ENCODE results near the gene CAMK2B.

The CAMK2B gene

DNA sequence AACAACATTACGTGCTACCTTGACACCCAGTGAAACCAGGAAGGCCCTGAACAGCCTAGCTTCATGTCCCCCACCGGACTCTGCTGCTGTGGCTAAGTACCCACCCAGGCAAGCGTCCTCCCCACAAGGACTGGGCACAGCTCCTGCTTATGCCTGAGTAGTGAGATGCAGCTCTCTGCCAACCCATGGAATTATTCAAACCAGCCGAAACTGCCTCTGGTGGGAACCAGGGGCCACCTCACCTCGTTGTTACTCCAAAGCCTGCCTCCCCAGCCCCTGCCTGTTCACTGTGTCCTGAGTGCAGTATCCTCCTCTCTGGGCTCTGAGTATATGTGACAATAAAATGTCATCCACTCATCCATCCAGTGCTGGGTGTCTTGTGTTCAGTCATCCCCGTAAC, 52.4 kb downstream of the CAMK2B start:
- no peak for DNase-seq

DNA sequence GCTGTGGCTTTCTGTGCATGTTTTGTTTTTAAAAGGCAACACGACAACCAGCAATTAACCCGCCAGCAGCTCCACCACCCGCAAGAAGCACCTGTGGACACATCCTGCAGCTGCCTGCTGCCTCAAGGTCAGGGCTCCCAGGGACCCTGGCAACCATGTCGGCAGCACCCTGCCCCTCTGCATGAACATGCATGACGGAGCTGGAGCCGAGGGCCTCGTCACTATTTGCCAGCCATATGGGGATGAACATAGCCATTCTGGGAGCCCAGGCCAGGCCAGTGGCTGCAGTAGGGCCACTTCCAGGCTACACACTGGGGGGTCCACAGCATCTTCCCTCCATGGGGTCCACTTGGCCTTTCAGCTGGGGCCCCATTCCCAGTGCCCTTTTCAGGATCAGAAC, 52.9 kb downstream of the CAMK2B start:
- DNase-seq: no peak

DNA sequence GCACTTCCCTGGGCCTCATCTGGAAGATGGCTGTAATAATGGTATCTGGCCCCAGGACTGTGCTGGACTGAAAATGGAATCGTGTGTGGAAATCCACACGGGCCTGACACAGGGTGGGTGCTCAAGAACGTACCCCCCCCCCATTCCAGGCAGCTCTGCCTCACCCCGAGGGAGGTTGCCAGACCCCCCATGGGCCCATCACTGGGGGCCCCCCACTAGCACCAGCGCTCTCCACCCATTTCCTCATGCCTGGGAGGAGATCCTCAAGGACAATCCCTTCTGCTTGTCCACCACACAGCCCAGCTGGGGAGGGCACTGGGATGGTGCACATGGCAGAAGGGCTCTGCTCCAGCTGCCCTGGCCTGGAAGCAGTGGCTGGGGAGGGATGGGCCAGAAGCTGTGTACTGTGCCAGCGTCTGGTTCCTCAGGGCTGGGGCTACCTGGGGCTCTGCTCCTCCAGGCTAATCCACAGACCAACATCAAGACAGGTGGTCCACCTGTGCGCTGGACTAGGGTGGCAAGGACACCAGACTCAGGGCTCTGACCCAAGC, 55.4 kb downstream of the CAMK2B start:
- no peak for DNase-seq

DNA sequence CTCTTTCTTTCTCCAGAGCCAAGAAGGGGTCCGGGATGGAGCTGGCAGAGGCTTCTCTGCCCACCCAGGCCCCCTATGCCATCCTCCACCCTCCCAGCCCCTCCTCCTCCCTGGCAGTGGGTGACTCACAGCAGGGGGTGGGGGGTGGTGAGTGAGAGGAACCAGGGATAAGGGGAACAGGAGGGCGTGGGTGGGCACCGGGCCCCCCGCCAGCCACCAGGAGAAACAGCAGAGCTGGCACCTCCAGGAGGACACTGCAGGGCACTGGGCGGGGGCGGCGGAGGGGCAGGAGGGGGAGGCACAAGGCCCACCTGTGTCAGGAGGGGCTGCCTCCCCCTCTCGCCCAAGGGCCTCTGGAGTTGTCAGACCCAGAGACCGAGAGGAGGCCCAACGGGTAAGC, 56.0 kb downstream of the CAMK2B start:
- no peak for DNase-seq

DNA sequence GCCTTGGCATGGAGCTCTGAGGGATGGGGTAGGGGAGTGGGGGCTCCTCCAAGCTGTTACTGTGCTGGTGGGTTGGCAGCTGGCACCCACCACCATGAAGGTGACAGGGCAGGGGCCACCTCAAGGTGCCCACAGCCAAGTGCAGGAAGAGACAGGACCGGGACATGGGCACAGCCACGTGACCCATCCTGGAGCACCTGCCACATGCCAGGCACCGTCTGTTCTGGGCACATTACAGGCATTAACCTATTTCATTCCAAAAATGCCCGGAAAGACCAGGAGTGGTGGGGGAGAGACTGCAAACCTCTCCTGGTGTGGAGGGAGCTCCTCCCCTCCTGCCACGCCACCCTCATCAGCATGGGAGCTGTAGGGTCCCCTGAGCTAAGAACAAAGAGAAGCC, 56.7 kb downstream of the CAMK2B start:
- no peak for DNase-seq

DNA sequence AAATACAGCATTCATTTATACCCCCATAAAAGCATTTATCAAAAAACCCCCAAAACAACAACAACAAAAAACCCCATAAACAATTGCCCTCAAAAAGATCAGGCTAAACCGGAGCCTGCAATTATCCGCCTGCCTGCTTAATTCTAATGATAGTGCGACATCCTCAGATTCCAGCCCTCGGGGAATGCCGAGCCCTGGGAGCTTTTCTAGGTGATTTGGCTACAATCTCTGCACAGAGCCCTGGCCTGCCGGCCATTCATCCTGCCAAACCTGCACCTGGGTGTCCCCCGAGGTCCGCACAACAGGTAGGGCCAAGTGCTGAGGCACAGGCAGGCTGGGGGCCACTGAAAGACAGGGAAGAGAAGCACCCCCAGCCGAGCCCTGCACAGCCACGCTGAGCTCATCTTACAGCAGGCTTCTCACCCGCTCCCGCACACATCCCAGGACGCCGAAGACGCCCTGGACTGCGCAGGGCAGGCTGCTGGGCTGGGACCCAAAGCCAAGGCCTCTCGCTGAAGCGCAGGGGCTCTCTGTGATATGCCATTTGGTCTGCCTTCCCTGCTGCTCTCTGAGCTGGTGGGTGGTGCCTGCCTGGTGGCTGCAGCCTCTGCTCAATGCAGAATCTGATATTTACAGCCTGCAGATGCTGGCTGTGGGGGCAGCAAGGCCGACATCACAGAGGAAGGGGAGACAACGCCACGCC, 57.5 kb downstream of the CAMK2B start:
- DNase-seq: no peak

DNA sequence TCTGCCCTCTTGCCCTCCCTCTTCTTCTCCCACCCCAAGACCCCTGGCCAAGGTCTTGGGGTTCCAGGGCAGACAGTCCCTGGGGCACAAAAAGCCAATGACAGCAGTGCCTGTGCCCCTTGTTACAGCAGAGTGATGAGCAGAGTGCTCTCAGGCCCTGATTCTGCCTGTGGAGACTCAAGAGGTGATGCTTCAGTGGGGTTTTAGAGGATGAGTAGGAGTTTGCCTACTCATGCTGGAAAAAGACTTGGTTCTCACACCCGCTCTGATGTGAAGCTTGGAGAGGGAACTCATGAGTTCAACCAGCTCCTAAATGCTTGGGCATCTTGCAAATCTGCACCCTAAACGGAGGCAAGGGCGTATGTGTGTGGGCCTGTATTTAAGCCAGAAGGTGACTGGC, 58.2 kb downstream of the CAMK2B start:
- DNase-seq: no peak

DNA sequence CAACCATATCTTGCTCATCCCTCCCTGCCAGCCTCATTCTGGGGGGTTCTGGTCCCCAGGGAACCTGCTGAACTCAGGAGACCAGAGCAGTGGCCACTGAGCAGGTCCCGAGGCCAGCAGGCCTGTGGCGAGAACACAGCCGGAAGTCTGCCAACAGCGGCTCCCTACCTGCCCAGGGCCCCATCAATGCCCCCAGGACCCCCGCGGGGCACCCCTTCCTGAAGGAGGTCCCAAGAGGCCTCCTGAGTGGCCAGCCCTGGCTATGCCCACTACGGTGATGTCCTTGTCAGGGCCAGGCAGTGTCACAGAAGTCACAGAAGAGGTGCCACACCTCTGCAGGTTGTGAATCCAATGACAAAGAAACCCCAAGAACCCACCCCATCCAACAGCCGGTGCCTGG, 58.9 kb downstream of the CAMK2B start:
- no peak for DNase-seq

DNA sequence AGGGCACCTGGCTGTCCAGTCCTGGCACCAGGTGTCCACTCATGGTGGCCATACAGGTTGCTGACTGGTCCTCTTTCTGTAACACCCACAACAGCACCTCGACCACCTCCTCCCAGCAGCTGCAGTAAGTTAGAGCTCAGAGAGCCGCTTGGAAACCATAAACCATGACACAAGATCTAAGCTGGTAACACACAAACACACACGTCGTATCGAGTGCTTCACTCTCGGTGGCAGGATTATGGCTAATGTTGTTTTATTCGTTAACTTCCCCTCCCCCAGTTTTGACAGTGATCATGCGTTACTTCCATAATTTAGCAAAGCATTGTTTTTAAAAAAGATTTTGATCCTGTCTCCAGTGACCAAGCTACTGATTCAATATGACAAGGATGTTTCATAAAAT, 59.7 kb downstream of the CAMK2B start:
- DNase-seq: no peak

DNA sequence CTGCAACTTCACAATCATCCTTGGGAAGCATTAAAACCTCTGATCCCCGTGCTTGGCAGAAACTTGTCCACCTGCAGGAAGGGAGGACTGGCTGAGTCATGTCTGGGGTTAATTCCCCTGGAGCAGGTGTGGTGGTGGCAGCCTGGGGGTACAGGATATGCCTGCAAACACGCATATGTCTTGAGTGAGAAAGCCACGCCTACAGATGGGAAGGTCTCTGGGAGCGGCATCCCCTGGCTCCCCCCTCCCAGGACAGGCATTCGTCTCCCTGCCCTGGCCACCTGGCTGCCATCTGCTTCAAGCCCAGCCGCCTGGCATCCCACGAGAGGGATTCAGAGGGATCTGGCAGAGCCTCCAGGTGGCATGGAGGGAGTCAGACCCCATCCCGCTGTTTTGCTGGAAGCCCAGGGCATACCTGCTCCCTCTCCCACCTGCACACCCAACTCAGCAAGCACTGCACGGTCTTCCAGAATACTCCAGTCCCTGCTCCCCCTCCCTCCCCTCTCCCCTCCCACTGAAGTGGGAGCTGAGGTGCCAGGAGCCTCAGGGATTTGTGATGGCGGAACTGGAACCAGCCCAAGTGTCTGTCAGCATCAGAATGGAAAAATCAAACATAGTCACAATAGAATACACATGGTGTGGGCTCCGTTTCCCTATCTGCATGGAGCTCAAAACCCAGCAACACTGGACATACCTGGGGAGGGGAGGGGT, 61.0 kb downstream of the CAMK2B start:
- no peak for DNase-seq

DNA sequence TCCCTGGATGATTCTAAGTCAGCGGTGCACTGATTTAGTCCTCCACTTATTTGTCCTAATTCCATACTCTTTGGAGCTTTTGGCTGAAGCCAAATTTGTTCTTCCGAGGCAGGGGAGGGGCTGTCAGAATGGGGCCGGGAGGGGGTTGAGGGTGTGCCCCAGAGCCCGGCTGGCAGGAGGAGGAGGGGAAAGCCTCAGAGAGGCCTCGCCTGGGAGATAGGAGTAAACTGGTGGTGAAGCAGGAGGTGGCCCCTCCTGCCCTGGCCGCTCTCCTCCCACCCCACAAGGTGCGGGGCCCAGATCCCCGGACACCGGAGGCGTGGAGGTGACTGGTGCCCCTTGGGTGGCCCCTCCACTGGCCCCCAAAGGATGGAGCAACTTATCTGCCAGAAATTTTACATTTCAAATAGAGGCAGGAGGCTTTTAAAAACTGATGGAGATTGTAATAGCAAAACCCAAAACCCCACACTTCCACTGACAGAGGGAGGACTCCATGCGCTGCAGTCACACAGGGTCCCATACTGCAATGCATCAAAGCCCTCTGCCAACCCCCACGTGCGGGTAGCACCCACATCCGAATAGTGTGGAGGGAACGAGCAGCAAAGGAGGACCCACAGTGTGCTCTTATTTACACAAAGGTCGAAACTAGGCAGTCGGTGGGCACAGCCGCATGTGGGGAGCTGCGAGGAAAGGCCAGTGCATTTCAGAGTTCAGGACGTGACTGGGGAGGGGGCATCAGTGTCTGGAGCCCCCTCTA, 61.9 kb downstream of the CAMK2B start:
- DNase-seq: no peak

DNA sequence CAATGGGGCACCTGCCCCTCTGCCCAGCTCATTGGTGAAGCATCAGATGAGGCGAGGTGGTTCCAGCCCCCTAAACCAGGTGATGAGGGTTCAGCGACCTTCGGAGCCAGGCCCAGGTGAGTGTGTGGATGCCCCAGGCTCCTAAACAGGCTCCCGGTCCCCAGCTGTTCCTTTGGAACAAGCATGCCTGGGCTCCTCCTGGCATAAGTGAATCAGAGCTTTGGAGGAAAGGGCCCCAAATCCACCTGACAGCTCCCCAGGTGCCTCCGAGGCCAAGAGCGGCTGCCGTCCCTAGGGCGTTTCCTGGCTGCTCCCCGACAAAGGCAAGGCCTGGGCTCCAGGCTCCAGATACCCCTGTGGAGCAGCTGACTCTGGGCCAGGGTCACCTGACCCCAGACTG, 63.4 kb downstream of the CAMK2B start:
- DNase-seq: no peak

DNA sequence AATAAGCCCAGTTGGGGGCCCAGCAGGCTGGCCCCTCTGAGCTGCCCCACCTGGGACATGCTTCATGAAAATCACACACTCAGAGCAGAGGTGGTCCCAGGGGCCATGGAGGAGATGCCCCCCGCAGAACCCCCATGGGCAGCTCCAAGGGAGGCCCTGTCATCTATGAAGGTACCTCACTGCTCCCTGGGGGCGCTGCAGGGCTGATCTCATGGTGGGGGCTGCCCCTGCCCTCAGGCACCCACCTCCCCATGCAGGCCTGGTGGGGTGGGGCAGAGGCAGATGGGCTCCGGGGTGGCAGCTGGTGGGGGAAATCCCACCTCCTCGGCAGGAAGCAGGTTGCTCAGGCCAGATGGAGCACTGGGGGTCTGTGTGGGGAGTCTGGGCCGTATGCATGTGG, 64.2 kb downstream of the CAMK2B start:
- no peak for DNase-seq

DNA sequence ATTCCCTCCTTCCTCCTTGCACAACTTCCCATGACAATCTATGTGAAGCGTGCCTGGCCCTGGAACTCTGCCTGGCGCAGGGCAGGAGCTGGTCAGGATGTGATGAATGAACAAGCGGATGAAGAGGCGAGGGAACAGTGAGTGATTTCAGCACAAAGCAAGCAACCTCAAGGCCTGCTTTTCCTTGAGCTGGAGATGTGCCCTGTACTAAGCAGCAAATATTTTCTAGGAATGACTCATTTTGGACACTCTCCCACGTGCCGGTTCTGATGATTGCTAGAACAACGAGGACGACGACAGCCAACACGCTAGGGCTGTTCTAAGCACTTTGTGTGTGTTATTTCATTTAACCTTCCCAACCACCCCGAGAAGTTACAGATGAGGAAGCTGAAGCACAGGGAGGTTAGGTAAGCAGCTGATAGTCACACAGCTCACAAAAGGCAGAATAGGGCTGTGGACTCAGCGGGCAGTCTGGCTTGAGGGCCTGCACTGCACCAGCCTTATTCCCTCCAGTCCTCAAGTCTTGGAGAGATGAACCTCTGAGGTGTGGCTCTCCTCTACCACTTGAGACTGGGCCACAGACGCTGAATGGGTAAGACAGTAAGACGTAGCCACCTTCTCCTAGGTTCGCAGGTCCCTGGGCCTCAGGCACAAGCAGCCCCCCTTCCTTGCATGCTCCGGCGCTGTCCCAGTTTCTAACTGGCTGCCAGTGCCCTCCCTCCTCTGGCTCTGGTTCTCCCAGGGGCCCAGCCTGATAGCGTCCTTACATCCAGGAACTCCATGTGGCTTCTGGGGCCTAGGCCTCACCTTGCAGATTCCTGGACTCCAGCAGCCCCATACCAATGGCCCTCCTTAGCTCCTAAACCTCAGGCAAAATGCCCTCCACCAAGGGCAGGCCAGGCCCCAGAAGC, 65.6 kb downstream of the CAMK2B start:
- DNase-seq: no peak

DNA sequence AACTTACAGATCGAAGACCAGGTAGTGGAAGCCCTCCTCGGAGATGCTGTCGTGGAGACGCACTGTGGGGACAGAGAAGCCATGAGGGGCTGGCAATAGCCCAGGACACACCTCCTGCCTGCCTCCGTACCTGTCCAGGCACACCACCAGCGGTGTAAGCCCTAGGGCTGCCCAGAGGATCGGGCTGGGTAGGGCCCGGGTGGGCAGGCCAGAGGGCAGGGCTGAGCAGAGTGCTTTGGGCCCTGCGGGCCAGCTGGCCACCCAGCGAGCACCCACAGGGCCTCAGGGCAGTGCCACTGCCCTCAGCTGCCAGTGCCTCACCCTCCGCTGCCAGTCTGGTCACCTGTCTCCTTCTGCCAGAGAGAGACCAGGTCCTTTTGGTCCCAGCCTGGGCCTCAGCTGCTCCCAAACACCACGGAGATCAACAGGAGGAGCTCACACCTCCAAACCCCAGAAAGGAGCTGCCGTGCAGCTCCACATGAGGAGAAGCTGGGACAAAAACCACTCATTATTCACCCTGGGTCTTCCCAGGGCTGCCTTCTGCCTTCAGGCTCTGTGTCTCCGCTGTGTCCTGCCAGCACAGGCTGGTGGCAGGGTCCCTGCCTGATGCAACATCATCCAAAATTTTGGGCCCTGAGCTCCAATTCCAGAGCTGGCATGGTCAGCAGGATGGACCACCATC, 66.4 kb downstream of the CAMK2B start:
- DNase-seq: no peak

DNA sequence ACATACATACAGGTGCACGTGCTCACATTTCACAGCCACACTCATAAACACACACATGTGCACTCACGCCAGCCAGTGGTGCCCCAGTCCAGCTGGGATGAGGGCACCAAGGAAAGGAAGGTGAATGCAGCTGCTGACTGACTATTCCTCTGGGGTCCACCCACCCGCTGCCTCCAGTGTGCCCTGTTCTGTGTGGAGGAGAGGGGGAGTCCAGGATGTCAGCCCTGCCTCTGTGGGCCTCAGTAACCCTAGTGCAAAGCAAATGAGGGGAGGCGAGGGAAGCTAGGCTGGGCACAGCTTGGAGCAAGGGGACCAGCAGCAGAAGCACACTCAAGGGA, 67.0 kb downstream of the CAMK2B start:
- no peak for DNase-seq

DNA sequence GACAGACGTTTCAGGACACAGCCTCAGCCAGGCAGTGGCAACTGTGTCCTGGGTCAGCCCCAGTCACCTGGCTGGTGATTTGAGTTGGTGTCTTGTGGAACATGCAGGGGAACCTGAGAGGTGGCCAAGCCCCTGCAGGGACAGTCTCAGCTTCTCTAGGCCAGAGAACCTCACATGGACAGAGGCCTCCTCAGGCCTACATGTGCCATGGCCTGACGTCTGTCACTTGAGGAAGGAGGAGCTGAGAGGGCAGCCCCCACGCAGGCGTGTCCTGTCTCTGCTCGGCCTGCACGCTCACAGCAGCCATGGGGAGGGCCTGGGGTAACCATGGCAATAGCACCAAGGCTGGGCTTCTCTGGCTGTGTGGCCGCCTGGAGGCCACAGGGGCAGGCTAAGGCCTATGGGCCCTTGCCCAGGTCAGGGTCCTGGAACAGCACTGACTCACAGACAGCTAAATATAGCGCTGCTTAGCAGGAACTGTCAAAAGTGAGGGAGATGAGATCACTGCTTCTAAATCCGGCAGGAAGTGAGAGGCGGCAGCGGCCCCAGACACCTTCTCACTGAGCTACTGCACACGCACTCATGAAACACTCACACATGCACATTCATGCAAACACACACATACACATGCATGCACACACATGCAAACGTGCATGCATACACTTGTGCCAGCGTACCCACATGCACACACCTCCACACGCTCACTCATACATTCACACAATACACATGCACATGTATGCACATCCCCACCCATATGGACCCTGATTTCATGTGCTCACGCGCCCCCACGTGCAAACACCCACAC, 67.6 kb downstream of the CAMK2B start:
- peak; percentile 66 for DNase-seq

DNA sequence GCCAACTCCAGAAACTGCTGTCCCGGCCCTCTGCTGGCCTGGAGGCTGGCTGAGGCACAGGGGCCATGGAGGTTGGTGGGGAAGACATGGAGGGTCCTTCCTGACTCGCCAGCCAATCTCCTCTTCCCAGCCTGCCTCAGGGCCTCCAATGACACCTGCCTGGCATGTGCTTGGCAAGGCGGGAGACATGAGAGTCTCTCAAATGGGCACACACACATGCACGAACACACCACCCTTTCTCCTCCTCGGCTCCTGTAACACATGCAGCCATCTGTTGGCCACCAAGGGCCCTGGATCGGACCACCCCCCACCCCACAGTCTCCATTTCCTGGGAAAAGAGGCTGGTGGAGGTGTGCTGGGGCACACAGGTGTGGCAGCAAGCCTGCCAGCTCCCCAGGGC, 68.2 kb downstream of the CAMK2B start:
- no peak for DNase-seq

DNA sequence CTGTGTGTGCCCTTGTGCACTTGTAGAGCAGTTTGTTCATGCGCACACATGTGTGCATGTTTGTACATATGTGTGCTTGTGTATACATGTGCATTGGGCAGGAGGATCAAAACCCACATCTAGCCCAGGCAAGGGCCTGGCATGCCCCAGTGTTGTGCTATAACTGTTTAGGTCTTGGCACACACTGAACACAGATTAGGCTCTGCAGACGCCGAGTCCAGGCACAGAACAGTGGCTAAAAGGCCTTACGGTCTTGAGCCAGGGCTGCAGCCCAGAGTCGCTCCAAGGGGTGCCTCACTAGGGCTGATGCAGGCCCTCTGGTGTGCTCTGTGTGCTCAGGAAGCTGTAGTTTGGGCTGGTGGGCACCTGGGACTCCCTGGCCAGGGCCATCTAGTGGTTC, 68.9 kb downstream of the CAMK2B start:
- no peak for DNase-seq

DNA sequence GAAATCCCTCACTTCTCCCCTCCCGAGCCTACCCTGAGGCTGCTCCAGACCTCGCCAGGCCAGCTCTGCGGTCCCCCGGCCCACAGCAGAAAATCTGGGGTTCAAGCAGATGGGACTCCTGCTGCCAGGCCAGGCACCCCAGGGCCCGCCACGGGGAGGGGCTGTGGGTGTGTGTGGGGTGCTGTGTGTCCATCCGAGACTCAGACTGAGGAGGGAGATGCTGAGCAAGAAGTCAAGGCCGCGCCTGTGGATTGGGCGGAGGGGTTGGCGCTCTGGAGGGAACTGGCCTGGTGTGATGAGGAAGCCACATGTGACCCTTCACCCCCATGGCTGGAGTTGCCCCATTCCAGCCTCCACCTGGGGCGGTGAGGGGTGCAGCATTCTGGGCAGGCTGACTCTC, 73.5 kb downstream of the CAMK2B start:
- DNase-seq: no peak

DNA sequence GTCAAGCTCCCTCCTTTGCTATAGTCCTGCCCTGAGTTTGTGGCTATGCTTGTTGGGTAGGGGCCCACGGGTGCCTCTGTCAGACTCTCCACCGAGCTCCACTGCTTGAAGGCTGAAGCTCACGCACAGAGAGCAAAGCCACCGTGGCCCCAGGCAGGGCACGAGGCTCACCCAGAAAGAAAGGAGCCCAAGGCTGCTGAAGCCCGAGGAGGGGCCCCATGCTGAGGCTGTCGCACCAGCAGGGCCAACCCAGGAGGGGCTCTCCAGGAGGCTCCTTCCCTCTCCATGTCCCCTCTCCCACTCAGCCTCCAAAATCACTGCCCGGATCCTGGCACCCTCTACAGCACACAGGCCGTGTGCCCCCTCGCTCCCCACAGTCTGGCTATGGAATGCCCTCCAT, 74.1 kb downstream of the CAMK2B start:
- no peak for DNase-seq

Measured in CD4-positive, alpha-beta T cell treated with Interleukin-12 subunit alpha and Interleukin-12 subunit beta, for 1 hour (primary cell).